HG03095 (cell line): ENCODE data around the gene SLC4A2.

Experiments used
- ATAC-seq: cut with Tn5 transposase; IDR thresholded peaks from one replicate; pipeline ENCODE4 v1.9.1; 2021; ENCODE audit warnings: moderate library complexity; ENCODE audit not compliant: unreplicated experiment

Gene SLC4A2

GRCh38 chr7:151089893-151090730 lies 30.7 kb downstream of the SLC4A2 start:
- ATAC-seq = no peak

DNA sequence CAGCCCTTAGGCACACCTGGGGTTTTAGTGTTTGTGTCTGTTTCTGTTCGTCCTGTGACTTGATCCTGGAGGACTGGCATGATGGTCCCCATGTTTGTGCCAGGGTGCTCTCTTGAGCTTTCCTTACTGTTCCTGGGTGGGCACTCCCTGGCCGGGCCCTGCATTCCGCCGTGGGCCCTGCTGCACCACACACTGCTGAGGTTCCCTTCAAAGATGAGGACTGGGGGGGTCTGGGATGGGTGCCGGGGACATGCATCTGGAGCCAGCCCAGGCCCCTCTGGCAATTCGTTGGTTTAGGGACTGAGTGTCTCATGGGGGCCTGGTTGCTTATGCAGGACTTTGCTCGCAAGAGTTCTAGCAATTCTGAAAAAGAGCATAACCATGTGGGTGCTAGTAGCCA lies 31.6 kb downstream of the SLC4A2 start:
- no peak for ATAC-seq

- no peak for ATAC-seq
Measured at GRCh38 chr7:151091431-151091830, 32.0 kb downstream of the SLC4A2 start.

DNA sequence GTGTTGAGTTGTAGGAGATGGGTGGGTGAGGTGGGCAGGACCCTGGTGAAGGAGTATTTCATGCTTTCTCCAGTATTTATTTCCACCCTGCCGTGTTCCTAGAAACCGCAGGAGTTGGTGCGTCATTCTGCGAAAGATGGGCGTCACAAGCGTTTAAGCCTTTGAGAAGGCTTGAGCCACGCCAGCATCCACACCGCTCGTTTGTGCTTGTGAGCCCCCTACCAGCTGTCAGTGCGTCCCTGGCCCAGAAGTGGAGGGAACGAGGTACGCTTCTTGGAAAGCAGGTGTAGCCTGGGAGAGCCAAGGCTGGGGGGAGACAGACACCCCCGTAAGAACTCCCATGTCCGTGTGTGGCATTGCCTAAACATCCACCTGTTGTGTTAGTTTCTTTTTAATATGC lies 32.6 kb downstream of the SLC4A2 start:
- ATAC-seq = no peak

GRCh38 chr7:151093748-151094147 lies 34.4 kb downstream of the SLC4A2 start:
- no peak for ATAC-seq

DNA sequence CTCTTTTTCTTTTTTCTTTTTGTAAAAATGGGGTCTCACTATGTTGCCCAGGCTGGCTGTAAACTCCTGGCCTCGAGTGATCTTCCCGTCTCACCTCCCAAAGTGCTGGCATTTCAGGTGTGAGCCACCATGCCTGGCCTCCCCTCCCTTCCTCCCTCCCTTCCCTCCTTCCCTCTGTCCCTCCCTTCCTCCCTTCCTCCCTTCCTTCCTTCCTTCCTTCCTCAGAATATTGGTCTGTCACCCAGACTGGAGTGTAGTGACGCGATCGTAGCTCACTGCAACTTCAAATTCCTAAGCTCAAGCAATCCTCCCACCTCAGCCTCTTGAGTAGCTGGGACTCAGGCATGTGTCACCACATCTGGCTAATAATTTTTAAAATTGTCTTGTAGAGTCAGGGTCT lies 35.3 kb downstream of the SLC4A2 start:
- no peak for ATAC-seq

DNA sequence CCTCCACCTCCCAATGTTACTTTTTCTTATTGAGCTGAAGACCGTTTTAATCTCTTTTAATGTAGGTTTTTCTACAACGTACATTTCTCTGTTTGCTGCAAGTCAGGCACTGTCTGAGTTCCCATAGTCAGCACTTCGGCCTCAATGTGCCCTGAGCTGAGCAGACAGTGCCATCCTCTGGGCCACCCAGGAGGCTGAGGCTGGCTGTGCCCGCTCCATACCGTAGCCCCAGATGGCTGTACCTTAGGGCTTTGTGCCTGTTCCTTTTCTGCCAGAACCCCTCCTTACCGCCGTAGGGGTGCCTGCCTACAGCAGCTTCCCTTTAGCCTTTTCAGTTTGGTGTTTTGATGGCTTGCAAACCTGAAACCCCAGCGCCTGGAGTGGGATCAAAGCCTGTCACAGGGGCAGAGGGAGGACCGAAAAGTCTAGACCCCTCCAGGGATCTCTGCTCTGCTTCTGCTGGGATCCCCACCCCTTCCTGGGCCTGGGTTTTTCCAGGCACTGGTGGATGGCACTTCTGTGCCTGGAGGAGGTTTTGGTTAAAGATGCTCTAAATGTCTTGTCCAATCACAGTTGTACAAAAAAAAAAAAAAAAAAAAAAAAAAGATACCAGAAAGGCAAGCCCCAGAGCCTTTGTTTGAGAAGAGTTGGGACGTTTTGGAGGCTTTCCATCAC lies 35.9 kb downstream of the SLC4A2 start:
- no peak for ATAC-seq

- ATAC-seq = no peak
Measured at GRCh38 chr7:151095828-151096475, 36.6 kb downstream of the SLC4A2 start.

GRCh38 chr7:151099486-151100211 lies 40.3 kb downstream of the SLC4A2 start:
- no peak for ATAC-seq

GRCh38 chr7:151100921-151101320 lies 41.5 kb downstream of the SLC4A2 start:
- ATAC-seq = no peak

- no peak for ATAC-seq
Measured at GRCh38 chr7:151101621-151102396, 42.4 kb downstream of the SLC4A2 start.

DNA sequence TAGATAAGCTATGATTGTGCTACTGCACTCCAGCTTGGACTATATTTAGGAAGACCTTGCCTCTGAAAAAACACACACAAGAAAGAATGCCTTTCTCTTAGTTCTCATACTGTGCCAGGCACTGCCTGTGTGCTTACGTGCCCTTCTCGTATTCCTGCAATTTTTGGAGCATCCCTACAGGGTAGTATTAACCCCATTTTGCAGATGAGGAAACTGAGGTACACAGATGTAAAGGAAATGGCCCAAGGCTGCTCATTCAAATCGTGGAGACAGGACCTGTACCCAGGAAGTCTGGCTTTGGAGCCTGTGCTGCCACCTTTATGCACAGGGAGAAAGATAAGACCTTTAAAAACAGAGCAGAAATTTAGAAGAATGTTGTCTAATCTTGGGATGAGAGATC lies 43.6 kb downstream of the SLC4A2 start:
- no peak for ATAC-seq

- no peak for ATAC-seq
Measured at GRCh38 chr7:151103973-151104372, 44.6 kb downstream of the SLC4A2 start.

DNA sequence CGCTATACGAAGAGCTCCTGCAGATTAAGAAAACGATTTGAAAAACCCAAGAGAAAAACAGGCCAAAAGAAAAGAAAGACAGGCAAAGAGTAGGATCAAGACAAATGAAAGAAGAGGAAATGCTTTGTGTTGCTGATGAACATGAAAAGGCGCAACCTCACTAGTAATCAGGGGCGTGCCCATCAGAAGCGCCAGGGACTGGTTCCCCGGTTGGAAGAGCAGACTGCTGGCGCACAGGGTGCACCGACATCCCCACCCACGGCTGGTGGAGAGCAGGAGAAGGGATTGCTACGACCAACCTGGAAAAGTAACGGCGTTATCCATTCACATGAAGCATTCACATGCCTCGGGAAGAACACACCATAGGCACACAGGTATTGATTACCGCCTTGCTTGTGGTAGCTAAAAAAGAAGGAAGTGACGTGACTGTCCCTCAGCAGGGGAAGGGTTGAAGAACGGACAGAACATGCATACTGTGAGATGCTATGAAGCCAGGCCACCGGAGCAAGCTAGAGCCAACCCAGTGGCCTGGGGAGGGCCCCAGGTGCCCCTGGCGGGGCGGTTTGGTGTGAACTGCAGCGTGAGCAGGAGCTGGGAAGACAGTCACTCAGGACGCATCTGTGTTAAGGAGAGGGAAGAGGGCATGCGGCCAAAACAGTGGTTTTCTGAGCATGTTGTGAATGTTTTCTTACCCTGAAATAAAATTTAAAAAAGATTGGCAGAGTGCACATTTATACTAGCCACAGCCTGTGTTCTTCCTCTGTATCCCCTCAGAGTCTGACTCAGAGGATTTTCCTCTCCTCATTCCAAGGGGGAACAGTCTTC lies 45.2 kb downstream of the SLC4A2 start:
- no peak for ATAC-seq

- no peak for ATAC-seq
Measured at GRCh38 chr7:151107882-151108281, 48.5 kb downstream of the SLC4A2 start.

- no peak for ATAC-seq
Measured at GRCh38 chr7:151109094-151110048, 50.0 kb downstream of the SLC4A2 start.

DNA sequence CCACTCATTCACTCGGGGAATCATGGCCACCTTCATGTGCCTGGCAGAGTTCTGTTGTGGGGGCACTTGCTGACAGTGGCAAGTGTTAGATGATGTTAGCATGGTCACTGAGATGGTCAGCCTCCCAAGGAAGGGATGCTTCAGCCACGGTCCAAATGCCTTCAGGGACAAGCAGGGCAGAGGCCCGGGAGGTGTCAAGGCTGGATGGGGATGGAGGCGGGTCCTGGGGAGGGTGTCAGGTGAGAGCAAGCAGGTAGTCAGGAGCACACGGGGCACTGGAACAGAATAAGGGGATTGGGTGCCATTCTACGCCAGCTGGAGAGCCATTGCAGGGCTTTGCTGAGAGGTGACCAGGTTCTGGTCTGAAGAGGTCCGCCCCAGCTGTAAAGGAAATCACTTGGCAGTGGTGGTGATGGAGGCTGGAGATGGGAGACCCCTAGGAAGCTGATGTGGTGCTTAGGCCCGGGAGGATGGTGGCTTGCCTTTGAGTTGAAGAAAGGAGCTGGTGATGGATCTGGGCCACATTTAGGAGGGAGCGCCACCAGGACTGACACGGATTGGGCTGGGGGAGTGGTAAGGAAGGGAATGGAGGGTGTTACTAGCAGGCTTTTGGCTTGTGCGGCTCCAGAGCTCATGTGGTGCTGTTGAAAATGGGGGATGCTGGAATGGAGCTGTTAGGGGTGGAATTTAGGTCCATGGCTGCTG lies 51.0 kb downstream of the SLC4A2 start:
- no peak for ATAC-seq
